Ovary (tissue), 3 donors: Measurements from ENCODE around the gene TBX20.
"Not testable (repeated sequence)": the region's sequence is repeated elsewhere in the genome, so short reads cannot be mapped to it uniquely, and the experiment has no call there.

Source experiments
- CTCF ChIP-seq, 3 donors: fragments of 450-650 bp in 2 of 3; fragments of 200-600 bp in 1 of 3; IDR thresholded peaks; one replicate each; pipeline versions ENCODE4 v1.5.1 to v1.8.0; 2016 to 2022; ENCODE audit warnings: antibody characterized with exemption in 3 of 3, mild to moderate bottlenecking in 1 of 3
- POLR2A ChIP-seq: fragments of 450-650 bp; IDR thresholded peaks from one replicate; pipeline ENCODE4 v1.6.1; 2017; ENCODE audit warnings: antibody characterized with exemption, mild to moderate bottlenecking, moderate library complexity
- donor health status: DM: no; HTN: no; CAD: no.

DNA sequence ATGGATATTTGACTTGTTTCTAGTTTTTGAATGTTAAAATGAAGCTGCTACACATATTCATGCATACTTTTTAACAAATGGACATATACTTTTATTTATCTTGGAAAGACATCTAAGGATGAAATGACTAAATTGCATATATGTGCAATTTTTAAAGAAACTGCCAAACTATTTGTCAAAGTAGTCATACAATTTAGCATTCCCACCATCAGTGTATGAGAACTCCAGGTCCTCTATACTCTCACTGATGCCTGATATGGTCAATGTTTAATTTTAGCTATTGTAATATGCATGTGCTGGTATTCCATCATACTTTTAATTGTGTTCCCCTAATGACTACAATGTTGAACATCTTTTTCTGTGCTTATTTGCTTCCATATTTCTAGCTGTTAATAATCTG, 47.0 kb downstream of the TBX20 start:
- not testable (repeated sequence) for TF ChIP-seq POLR2A; CTCF (IDR thresholded peaks at IDR 0.05)
